ENCODE results near the gene TULP4. TPM values are rescaled to one million over a fixed set of nuclear protein-coding genes. Genes with fewer than 3 reads are reported as not detected.
"Not testable (repeated sequence)": the region's sequence is repeated elsewhere in the genome, so short reads cannot be mapped to it uniquely, and the experiment has no call there.

The TULP4 gene
- total and polyA plus RNA-seq, 2 experiments from 2014 or later = 20.0 to 118 TPM

- peak; percentile 56 to 89 for DNase-seq (ENCODE audit: low read depth in 1 of 2, low spot score in 1 of 2)
- H3K4me3 ChIP-seq = peak overlapping the region; percentile 4
- H3K27ac ChIP-seq = no peak overlapping the region
- no peaks in the 10 kb centered on the region for H3K27me3 ChIP-seq
- H3K9me3 ChIP-seq (ENCODE audit: low read depth) = no peaks in the 10 kb centered on the region
- TF ChIP-seq CTCF (IDR thresholded peaks at IDR 0.05; ENCODE audit: low read depth, low read length) = peak; percentile 72
- H3K36me3 ChIP-seq = no peaks in the 10 kb centered on the region
- H3K4me1 ChIP-seq (ENCODE audit: low read depth) = peaks cover 5% of the 10 kb centered on the region
Observed at GRCh38 chr6:158518191-158519127, 206.2 kb downstream of the TULP4 start.

GRCh38 chr6:158519300-158519699 lies 207.0 kb downstream of the TULP4 start:
- H3K36me3 ChIP-seq = no peaks in the 10 kb centered on the region
- TF ChIP-seq CTCF (IDR thresholded peaks at IDR 0.05; ENCODE audit: low read depth, low read length) = no peak
- no peak for DNase-seq (ENCODE audit: low read depth in 1 of 2, low spot score in 1 of 2)

GRCh38 chr6:158519761-158520160 lies 207.5 kb downstream of the TULP4 start:
- peaks cover 5% of the 10 kb centered on the region for H3K4me1 ChIP-seq (ENCODE audit: low read depth)
- TF ChIP-seq CTCF (IDR thresholded peaks at IDR 0.05; ENCODE audit: low read depth, low read length) = no peak
- no peaks in the 10 kb centered on the region for H3K27me3 ChIP-seq
- H3K4me3 ChIP-seq = no peak overlapping the region
- no peak overlapping the region for H3K27ac ChIP-seq
- DNase-seq (ENCODE audit: low read depth in 1 of 2, low spot score in 1 of 2) = no peak
- no peaks in the 10 kb centered on the region for H3K9me3 ChIP-seq (ENCODE audit: low read depth)
- H3K36me3 ChIP-seq = no peaks in the 10 kb centered on the region

More at GRCh38 chr6:158519300-158519699, 207.0 kb downstream of the TULP4 start:
- H3K4me1 ChIP-seq (ENCODE audit: low read depth) = peaks cover 5% of the 10 kb centered on the region
- no peak overlapping the region for H3K27ac ChIP-seq
- no peak overlapping the region for H3K4me3 ChIP-seq
- H3K27me3 ChIP-seq = no peaks in the 10 kb centered on the region
- no peaks in the 10 kb centered on the region for H3K9me3 ChIP-seq (ENCODE audit: low read depth)

GRCh38 chr6:158520975-158521374 lies 208.7 kb downstream of the TULP4 start:
- H3K9me3 ChIP-seq (ENCODE audit: low read depth); H3K4me3 ChIP-seq; DNase-seq (ENCODE audit: low read depth in 1 of 2, low spot score in 1 of 2); H3K27ac ChIP-seq; H3K36me3 ChIP-seq; H3K4me1 ChIP-seq (ENCODE audit: low read depth); H3K27me3 ChIP-seq: not testable (repeated sequence)

- Histone ChIP-seq H3K4me1 (ENCODE audit: low read depth) (peaks cover 5% of the 10 kb centered on the region), H3K27ac (no peak overlapping the region), H3K9me3 (ENCODE audit: low read depth) (no peaks in the 10 kb centered on the region), H3K36me3 (no peaks in the 10 kb centered on the region), H3K4me3 (no peak overlapping the region), H3K27me3 (no peaks in the 10 kb centered on the region)
- TF ChIP-seq CTCF (IDR thresholded peaks at IDR 0.05; ENCODE audit: low read depth, low read length) = no peak
- DNase-seq (ENCODE audit: low read depth in 1 of 2, low spot score in 1 of 2) = no peak
Observed at GRCh38 chr6:158521759-158522158, 209.5 kb downstream of the TULP4 start.

- no peak overlapping the region for H3K4me3 ChIP-seq
- H3K4me1 ChIP-seq (ENCODE audit: low read depth) = peaks cover 5% of the 10 kb centered on the region
- H3K36me3 ChIP-seq = no peaks in the 10 kb centered on the region
- H3K27me3 ChIP-seq = no peaks in the 10 kb centered on the region
- no peak overlapping the region for H3K27ac ChIP-seq
- no peak for DNase-seq (ENCODE audit: low read depth in 1 of 2, low spot score in 1 of 2)
- H3K9me3 ChIP-seq (ENCODE audit: low read depth) = no peaks in the 10 kb centered on the region
- TF ChIP-seq CTCF (IDR thresholded peaks at IDR 0.05; ENCODE audit: low read depth, low read length) = no peak
Observed at GRCh38 chr6:158522616-158523015, 210.4 kb downstream of the TULP4 start.

All from cardiac muscle cell (in vitro differentiated cells and primary cell).